Measurements from ENCODE around the gene CETP. TPM values are rescaled to one million over a fixed set of nuclear protein-coding genes. Genes with fewer than 3 reads are reported as not detected.
A peak's percentile ranks its signal among the peaks of the same experiment; 100 is the strongest.

The CETP gene
- total and polyA plus RNA-seq, 4 experiments from 2014 or later, result 0.14 TPM; not detected in 3

DNA sequence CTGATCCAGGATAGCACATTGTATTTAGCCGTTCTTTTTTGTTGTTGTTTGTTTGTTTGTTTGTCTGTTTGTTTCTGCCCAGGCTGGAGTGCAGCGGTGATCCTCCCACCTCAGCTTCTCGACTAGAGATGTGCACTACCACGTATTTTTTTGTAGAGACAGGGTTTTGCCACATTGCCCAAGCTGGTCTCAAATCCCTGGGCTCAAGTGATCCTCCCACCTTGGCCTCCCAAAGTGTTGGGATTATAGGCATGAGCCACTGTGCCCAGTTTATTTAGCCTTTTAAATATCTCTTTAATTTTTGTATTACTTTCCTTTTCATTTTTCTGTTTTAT lies 18.4 kb downstream of the CETP start:
- no peak for DNase-seq
- Mint-ChIP-seq H3K4me3 (no peak overlapping the region), H3K27me3 (no peaks in the 10 kb centered on the region), H3K9me3 (no peaks in the 10 kb centered on the region), H3K27ac (peak overlapping the region in 1 of 7 donors; percentile 68), H3K4me1 (peaks cover 18 to 60% (median 35%) of the 10 kb centered on the region in 4 donors), H3K36me3 (peaks cover 22 to 30% of the 10 kb centered on the region in 2 donors)
- CTCF ChIA-PET (ENCODE audit: partially characterized antibody), result interaction anchor here (10.1 kb wide), 1 partner anchor 14 kb away, joined by 81 read pairs; no protein-coding TSS in a partner anchor
- Histone ChIP-seq H3K36me3 (ENCODE audit: insufficient read depth, low read length) (peaks cover 10% of the 10 kb centered on the region), H3K4me1 (ENCODE audit: insufficient read depth, low read length) (peaks cover 32% of the 10 kb centered on the region), H3K27me3 (ENCODE audit: insufficient read depth, low read length) (no peaks in the 10 kb centered on the region), H3K4me3 (ENCODE audit: low read length in 2 of 2) (no peak overlapping the region), H3K27ac (ENCODE audit: low read depth, low read length) (no peak overlapping the region), H3K9me3 (ENCODE audit: control insufficient read depth in 1 of 2, low read length in 2 of 2) (no peaks in the 10 kb centered on the region)
- POLR2A ChIA-PET (ENCODE audit: partially characterized antibody), result interaction anchor here (0.7 to 2.1 kb wide), 4 partner anchors 9 to 14 kb away, joined by 3 to 4 read pairs (median 4); partner anchors contain the start of gene NLRC5
- intact Hi-C loops (cut with micrococcal nuclease), result no loop called here

DNA sequence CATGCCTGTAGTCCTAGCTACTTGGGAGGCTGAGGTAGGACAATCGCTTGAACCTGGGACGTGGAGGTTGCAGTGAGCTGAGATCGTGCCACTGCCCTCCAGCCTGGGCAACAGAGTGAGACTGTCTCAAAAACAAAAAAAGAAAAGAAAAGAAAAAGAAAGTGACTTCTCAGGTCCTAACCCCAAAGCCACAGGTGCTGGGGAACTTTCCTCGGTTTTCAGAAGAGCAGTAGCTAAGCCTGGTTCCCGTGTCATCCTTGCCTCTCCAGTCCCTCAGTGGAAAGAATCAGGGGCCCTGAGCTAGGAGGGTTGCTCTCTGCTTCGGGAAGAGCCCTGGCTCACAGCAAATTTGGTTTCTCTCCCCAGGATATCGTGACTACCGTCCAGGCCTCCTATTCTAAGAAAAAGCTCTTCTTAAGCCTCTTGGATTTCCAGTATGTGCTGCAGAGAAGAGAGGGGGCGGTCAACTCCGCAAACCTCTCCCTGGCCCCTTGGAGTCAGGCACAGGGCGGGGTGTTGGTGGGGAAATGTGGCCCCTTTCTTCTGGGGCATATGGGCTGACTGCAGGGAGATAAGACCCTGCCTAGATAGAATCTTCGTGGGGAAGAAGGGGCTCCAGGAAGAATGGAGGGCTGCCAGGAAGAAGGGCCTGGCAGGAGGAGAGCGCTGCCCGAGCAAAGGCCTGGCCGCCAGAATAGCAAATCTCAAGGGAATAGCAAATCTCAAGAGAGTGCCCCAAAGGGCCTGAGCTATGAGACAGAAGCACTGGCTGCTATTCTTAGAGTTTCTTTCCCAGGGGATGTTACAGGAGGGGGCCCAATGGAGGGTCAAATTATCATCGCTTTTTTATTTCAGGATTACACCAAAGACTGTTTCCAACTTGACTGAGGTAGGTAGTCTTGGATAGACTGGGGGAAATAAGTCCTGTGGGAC lies 19.3 kb downstream of the CETP start:
- H3K36me3 Mint-ChIP-seq, result peaks cover 22 to 37% of the 10 kb centered on the region in 2 donors
- ChIA-PET POLR2A (ENCODE audit: partially characterized antibody) (interaction anchor here (0.7 to 2.1 kb wide), 5 partner anchors 9 to 60 kb away, joined by 3 to 6 read pairs (median 4); partner anchors contain the start of gene NLRC5), CTCF (ENCODE audit: partially characterized antibody) (interaction anchor here (0.7 to 10.1 kb wide), 3 partner anchors 15 to 823 kb away, joined by 3 to 81 read pairs (median 3); no protein-coding TSS in a partner anchor)
- DNase-seq, result no peak
- no peaks in the 10 kb centered on the region for H3K9me3 Mint-ChIP-seq
- peaks cover 19 to 60% (median 33%) of the 10 kb centered on the region in 4 donors for H3K4me1 Mint-ChIP-seq
- intact Hi-C loops (cut with micrococcal nuclease), result no loop called here
- Histone ChIP-seq H3K9me3 (ENCODE audit: control insufficient read depth in 1 of 2, low read length in 2 of 2) (no peaks in the 10 kb centered on the region), H3K36me3 (ENCODE audit: insufficient read depth, low read length) (peaks cover 10% of the 10 kb centered on the region), H3K4me1 (ENCODE audit: insufficient read depth, low read length) (peaks cover 37% of the 10 kb centered on the region), H3K27me3 (ENCODE audit: insufficient read depth, low read length) (no peaks in the 10 kb centered on the region), H3K4me3 (ENCODE audit: low read length in 2 of 2) (no peak overlapping the region), H3K27ac (ENCODE audit: low read depth, low read length) (no peak overlapping the region)
- no peak overlapping the region for H3K4me3 Mint-ChIP-seq
- no peaks in the 10 kb centered on the region for H3K27me3 Mint-ChIP-seq
- H3K27ac Mint-ChIP-seq, result peak overlapping the region; percentile 36 to 88 (median 48)

DNA sequence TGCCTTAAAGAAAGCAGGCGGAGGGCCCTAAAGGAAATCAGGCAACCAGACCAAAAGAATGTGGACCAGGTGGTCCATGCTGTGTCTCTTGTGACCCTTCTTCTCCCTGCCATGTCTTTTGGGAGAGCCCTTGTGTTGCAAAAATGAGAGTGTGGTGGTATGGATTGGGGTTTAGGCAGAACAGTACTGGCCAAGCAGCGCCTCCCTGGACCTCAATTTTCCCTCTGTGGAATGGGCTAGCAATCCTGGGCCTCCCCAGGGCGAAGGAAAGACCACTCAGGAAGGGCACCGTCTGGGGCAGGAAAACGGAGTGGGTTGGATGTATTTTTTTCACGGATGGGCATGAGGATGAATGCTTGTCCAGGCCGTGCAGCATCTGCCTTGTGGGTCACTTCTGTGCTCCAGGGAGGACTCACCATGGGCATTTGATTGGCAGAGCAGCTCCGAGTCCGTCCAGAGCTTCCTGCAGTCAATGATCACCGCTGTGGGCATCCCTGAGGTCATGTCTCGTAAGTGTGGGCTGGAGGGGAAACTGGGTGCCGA lies 20.1 kb downstream of the CETP start:
- no peaks in the 10 kb centered on the region for H3K27me3 ChIP-seq (ENCODE audit: insufficient read depth, low read length)
- H3K9me3 Mint-ChIP-seq, result no peaks in the 10 kb centered on the region
- H3K4me1 ChIP-seq (ENCODE audit: insufficient read depth, low read length), result peaks cover 44% of the 10 kb centered on the region
- peaks cover 18 to 60% (median 34%) of the 10 kb centered on the region in 4 donors for H3K4me1 Mint-ChIP-seq
- no peak overlapping the region for H3K4me3 Mint-ChIP-seq
- H3K36me3 ChIP-seq (ENCODE audit: insufficient read depth, low read length), result peaks cover 10% of the 10 kb centered on the region
- H3K9me3 ChIP-seq (ENCODE audit: control insufficient read depth in 1 of 2, low read length in 2 of 2), result no peaks in the 10 kb centered on the region
- peaks cover 22 to 40% of the 10 kb centered on the region in 2 donors for H3K36me3 Mint-ChIP-seq
- H3K4me3 ChIP-seq (ENCODE audit: low read length in 2 of 2), result no peak overlapping the region
- no peak overlapping the region for H3K27ac ChIP-seq (ENCODE audit: low read depth, low read length)
- POLR2A ChIA-PET (ENCODE audit: partially characterized antibody), result interaction anchor here (1.3 to 8.4 kb wide), 4 partner anchors 8 to 60 kb away, joined by 4 to 183 read pairs (median 5); partner anchors contain the start of gene NLRC5
- H3K27ac Mint-ChIP-seq, result peak overlapping the region in 5 of 7 donors; percentile 24 to 88 (median 38)
- no peaks in the 10 kb centered on the region for H3K27me3 Mint-ChIP-seq
- no peak for DNase-seq
- intact Hi-C loops (cut with micrococcal nuclease), result no loop called here
- CTCF ChIA-PET (ENCODE audit: partially characterized antibody), result interaction anchor here (0.6 to 10.1 kb wide), 3 partner anchors 16 to 280 kb away, joined by 3 to 81 read pairs (median 3); no protein-coding TSS in a partner anchor

DNA sequence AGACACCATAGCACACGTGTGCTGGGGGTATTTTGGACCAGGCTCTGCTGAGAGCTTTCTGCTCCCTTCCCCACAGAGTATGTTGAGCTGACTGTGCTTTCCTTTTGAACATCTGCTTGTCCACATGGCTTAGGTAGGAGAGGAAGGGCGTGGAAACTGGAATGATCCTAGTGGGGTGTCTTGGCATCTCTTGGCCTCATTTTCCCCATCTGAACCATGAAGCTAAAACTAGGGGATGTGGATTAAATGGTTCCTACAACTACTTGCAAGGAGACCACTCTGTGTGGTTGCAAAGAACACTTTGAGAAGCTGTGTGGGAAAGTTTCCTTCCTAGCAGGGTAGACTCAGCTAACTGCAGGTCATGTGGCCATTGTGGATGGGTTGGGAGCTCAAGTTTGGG lies 20.9 kb downstream of the CETP start:
- no peak overlapping the region for H3K4me3 ChIP-seq (ENCODE audit: low read length in 2 of 2)
- Mint-ChIP-seq H3K9me3 (no peaks in the 10 kb centered on the region), H3K27me3 (no peaks in the 10 kb centered on the region), H3K4me3 (peak overlapping the region in 1 of 8 donors; percentile 39), H3K4me1 (peaks cover 22 to 69% (median 42%) of the 10 kb centered on the region in 4 donors), H3K36me3 (peaks cover 26 to 44% of the 10 kb centered on the region in 2 donors), H3K27ac (peak overlapping the region in 6 of 7 donors; percentile 1 to 84 (median 67))
- no peak overlapping the region for H3K27ac ChIP-seq (ENCODE audit: low read depth, low read length)
- POLR2A ChIA-PET (ENCODE audit: partially characterized antibody), result interaction anchor here (0.7 to 8.4 kb wide), 5 partner anchors 8 to 57 kb away, joined by 3 to 183 read pairs (median 3); partner anchors contain the start of gene HERPUD1
- no peaks in the 10 kb centered on the region for H3K9me3 ChIP-seq (ENCODE audit: control insufficient read depth in 1 of 2, low read length in 2 of 2)
- H3K4me1 ChIP-seq (ENCODE audit: insufficient read depth, low read length), result peaks cover 53% of the 10 kb centered on the region
- intact Hi-C loops (cut with micrococcal nuclease), result no loop called here
- H3K27me3 ChIP-seq (ENCODE audit: insufficient read depth, low read length), result no peaks in the 10 kb centered on the region
- CTCF ChIA-PET (ENCODE audit: partially characterized antibody), result interaction anchor here (1.1 to 10.1 kb wide), 4 partner anchors 17 to 115 kb away, joined by 3 to 81 read pairs (median 5); no protein-coding TSS in a partner anchor
- H3K36me3 ChIP-seq (ENCODE audit: insufficient read depth, low read length), result peaks cover 10% of the 10 kb centered on the region
- DNase-seq, result no peak

DNA sequence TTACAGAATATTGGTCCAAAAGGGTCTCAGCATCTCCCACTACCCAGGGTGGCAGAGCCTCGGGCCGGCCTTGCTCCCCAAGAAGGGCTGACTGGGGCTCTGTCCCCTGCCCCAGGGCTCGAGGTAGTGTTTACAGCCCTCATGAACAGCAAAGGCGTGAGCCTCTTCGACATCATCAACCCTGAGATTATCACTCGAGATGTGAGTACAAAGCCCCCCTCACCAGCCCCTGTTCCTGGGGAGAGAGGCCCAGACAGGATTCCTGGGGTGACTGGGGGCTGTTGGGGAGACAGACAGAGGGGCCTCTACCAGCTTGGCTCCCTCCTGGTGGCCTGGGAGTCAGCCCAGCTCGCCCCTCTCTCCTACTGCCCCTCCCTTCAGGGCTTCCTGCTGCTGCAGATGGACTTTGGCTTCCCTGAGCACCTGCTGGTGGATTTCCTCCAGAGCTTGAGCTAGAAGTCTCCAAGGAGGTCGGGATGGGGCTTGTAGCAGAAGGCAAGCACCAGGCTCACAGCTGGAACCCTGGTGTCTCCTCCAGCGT lies 21.5 kb downstream of the CETP start:
- peaks cover 28 to 75% (median 47%) of the 10 kb centered on the region in 4 donors for H3K4me1 Mint-ChIP-seq
- H3K36me3 Mint-ChIP-seq, result peaks cover 26 to 49% of the 10 kb centered on the region in 2 donors
- Histone ChIP-seq H3K4me3 (ENCODE audit: low read length in 2 of 2) (no peak overlapping the region), H3K27me3 (ENCODE audit: insufficient read depth, low read length) (no peaks in the 10 kb centered on the region), H3K9me3 (ENCODE audit: control insufficient read depth in 1 of 2, low read length in 2 of 2) (no peaks in the 10 kb centered on the region), H3K27ac (ENCODE audit: low read depth, low read length) (no peak overlapping the region), H3K36me3 (ENCODE audit: insufficient read depth, low read length) (peaks cover 10% of the 10 kb centered on the region), H3K4me1 (ENCODE audit: insufficient read depth, low read length) (peaks cover 59% of the 10 kb centered on the region)
- CTCF ChIA-PET (ENCODE audit: partially characterized antibody), result interaction anchor here (1.0 to 10.1 kb wide), 4 partner anchors 17 to 58 kb away, joined by 4 to 81 read pairs (median 6); no protein-coding TSS in a partner anchor
- H3K4me3 Mint-ChIP-seq, result no peak overlapping the region
- no peak for DNase-seq
- no peaks in the 10 kb centered on the region for H3K9me3 Mint-ChIP-seq
- intact Hi-C loops (cut with micrococcal nuclease), result no loop called here
- POLR2A ChIA-PET (ENCODE audit: partially characterized antibody), result interaction anchor here (0.7 to 8.4 kb wide), 7 partner anchors 8 to 101 kb away, joined by 3 to 183 read pairs (median 3); partner anchors contain the start of gene HERPUD1
- H3K27ac Mint-ChIP-seq, result peak overlapping the region; percentile 1 to 84 (median 60)
- H3K27me3 Mint-ChIP-seq, result no peaks in the 10 kb centered on the region

DNA sequence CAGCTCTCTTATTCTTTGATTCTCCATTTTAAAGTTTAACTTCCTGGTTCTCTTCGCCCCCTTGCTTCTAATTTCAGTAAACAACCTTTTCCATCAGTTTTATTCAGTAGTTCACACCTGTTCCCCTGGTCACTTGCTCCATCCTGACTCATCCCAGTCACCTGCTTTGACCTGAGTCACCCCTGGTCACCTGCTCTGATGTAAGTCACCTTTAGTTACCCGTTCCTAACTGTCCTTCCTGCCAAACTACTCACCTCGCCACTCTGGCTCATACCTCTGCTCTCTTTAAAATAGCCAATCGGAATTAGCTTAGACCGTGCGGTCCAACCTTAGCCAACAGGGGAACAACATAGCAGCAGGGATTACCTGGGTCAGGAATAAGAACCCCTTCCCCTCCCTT lies 22.9 kb downstream of the CETP start:
- H3K27ac Mint-ChIP-seq, result peak overlapping the region; percentile 49 to 90 (median 88)
- intact Hi-C loops (cut with micrococcal nuclease), result no loop called here
- peaks cover 26 to 59% of the 10 kb centered on the region in 2 donors for H3K36me3 Mint-ChIP-seq
- Histone ChIP-seq H3K36me3 (ENCODE audit: insufficient read depth, low read length) (peaks cover 10% of the 10 kb centered on the region), H3K27me3 (ENCODE audit: insufficient read depth, low read length) (no peaks in the 10 kb centered on the region), H3K4me1 (ENCODE audit: insufficient read depth, low read length) (peaks cover 64% of the 10 kb centered on the region), H3K27ac (ENCODE audit: low read depth, low read length) (peak overlapping the region; percentile 10), H3K4me3 (ENCODE audit: low read length in 2 of 2) (no peak overlapping the region), H3K9me3 (ENCODE audit: control insufficient read depth in 1 of 2, low read length in 2 of 2) (no peaks in the 10 kb centered on the region)
- H3K4me3 Mint-ChIP-seq, result peak overlapping the region in 5 of 8 donors; percentile 8 to 68 (median 52)
- H3K4me1 Mint-ChIP-seq, result peaks cover 31 to 88% (median 52%) of the 10 kb centered on the region in 4 donors
- no peaks in the 10 kb centered on the region for H3K27me3 Mint-ChIP-seq
- DNase-seq, result no peak
- POLR2A ChIA-PET (ENCODE audit: partially characterized antibody), result interaction anchor here (1.0 to 8.4 kb wide), 6 partner anchors 13 to 100 kb away, joined by 3 to 210 read pairs (median 84); no protein-coding TSS in a partner anchor
- CTCF ChIA-PET (ENCODE audit: partially characterized antibody), result interaction anchor here (0.8 to 10.1 kb wide), 4 partner anchors 19 to 99 kb away, joined by 3 to 81 read pairs (median 11); no protein-coding TSS in a partner anchor
- H3K9me3 Mint-ChIP-seq, result no peaks in the 10 kb centered on the region

Measured in CD4-positive, alpha-beta memory T cell (primary cell).